GM11168 (cell line): Measurements from ENCODE around the gene SAFB.

Source experiments
- in situ Hi-C: fragments of 300-500 bp; cut with MboI; formaldehyde crosslinking; loops from one replicate; pipeline ENCODE4 v1.12.0; 2022; ENCODE audit warnings: low sequenced_read_pairs; ENCODE audit not compliant: unreplicated experiment

Gene SAFB

GRCh38 chr19:5624741-5625278 is 1.9 kb downstream of the SAFB start:
- in situ Hi-C loops: loop anchor here (5.0 kb wide), 1 partner anchor 37 kb away; no protein-coding TSS in a partner anchor

GRCh38 chr19:5625641-5626040 is 2.8 kb downstream of the SAFB start:
- in situ Hi-C loops: loop anchor here (5.0 kb wide), 1 partner anchor 37 kb away; no protein-coding TSS in a partner anchor

GRCh38 chr19:5627395-5627904 is 4.6 kb downstream of the SAFB start:
- in situ Hi-C loops: loop anchor here (5.0 kb wide), 1 partner anchor 35 kb away; no protein-coding TSS in a partner anchor

GRCh38 chr19:5628461-5628860 is 5.6 kb downstream of the SAFB start:
- in situ Hi-C loops: loop anchor here (5.0 kb wide), 1 partner anchor 34 kb away; no protein-coding TSS in a partner anchor

- in situ Hi-C loops: loop anchor here (5.0 kb wide), 1 partner anchor 33 kb away; no protein-coding TSS in a partner anchor
Measured at GRCh38 chr19:5628919-5629481, 6.1 kb downstream of the SAFB start.

GRCh38 chr19:5631567-5632240 is 8.8 kb downstream of the SAFB start:
- in situ Hi-C loops: no loop called here

- in situ Hi-C loops: no loop called here
Measured at GRCh38 chr19:5632241-5632612, 9.3 kb downstream of the SAFB start.

- in situ Hi-C loops: no loop called here
Measured at GRCh38 chr19:5632657-5633056, 9.8 kb downstream of the SAFB start.

- in situ Hi-C loops: no loop called here
Measured at GRCh38 chr19:5635427-5635826, 12.5 kb downstream of the SAFB start.

- in situ Hi-C loops: no loop called here
Measured at GRCh38 chr19:5637971-5638370, 15.1 kb downstream of the SAFB start.

- in situ Hi-C loops: no loop called here
Measured at GRCh38 chr19:5641171-5641570, 18.3 kb downstream of the SAFB start.

GRCh38 chr19:5642204-5642603 is 19.3 kb downstream of the SAFB start:
- in situ Hi-C loops: no loop called here

- in situ Hi-C loops: no loop called here
Measured at GRCh38 chr19:5643060-5643459, 20.2 kb downstream of the SAFB start.

- in situ Hi-C loops: no loop called here
Measured at GRCh38 chr19:5644037-5644436, 21.2 kb downstream of the SAFB start.

- in situ Hi-C loops: no loop called here
Measured at GRCh38 chr19:5645409-5645808, 22.5 kb downstream of the SAFB start.

- in situ Hi-C loops: no loop called here
Measured at GRCh38 chr19:5646703-5647102, 23.8 kb downstream of the SAFB start.

- in situ Hi-C loops: no loop called here
Measured at GRCh38 chr19:5648464-5648863, 25.6 kb downstream of the SAFB start.

GRCh38 chr19:5651361-5651760 is 28.5 kb downstream of the SAFB start:
- in situ Hi-C loops: no loop called here

- in situ Hi-C loops: no loop called here
Measured at GRCh38 chr19:5652261-5652660, 29.4 kb downstream of the SAFB start.

- in situ Hi-C loops: no loop called here
Measured at GRCh38 chr19:5654931-5655330, 32.0 kb downstream of the SAFB start.

- in situ Hi-C loops: no loop called here
Measured at GRCh38 chr19:5655412-5655811, 32.5 kb downstream of the SAFB start.
